Astrocyte of the cerebellum (primary cell): ENCODE measurements around the gene MAD2L1BP.

Experiments
- DNase-seq: peaks from one replicate; pipeline ENCODE4 v3.0.0-alpha.2; 2011; ENCODE audit warnings: low read depth
- H3K4me3 ChIP-seq: 2 replicates; pipeline ENCODE4 v1.5.1; 2011; ENCODE audit warnings: mild to moderate bottlenecking, low read depth, low read length, moderate library complexity
- in situ Hi-C: cut with HindIII; loops from 2 replicates; pipeline ENCODE4 v1.10.0; 2017; ENCODE audit warnings: low sequenced_read_pairs
- TF ChIP-seq, protein P1 (sequence below): IDR thresholded peaks from 2 replicates; pipeline ENCODE4 v1.5.1; 2012; ENCODE audit warnings: low read length, low read depth, moderate library complexity, mild to moderate bottlenecking; ENCODE audit errors: missing control alignments

Gene MAD2L1BP

GRCh38 chr6:43676962-43677606 lies 41.4 kb downstream of the MAD2L1BP start:
- H3K4me3 ChIP-seq, result no peak overlapping the region
- DNase-seq, result no peak
- in situ Hi-C loops, result no loop called here
- TF ChIP-seq, protein P1, sequence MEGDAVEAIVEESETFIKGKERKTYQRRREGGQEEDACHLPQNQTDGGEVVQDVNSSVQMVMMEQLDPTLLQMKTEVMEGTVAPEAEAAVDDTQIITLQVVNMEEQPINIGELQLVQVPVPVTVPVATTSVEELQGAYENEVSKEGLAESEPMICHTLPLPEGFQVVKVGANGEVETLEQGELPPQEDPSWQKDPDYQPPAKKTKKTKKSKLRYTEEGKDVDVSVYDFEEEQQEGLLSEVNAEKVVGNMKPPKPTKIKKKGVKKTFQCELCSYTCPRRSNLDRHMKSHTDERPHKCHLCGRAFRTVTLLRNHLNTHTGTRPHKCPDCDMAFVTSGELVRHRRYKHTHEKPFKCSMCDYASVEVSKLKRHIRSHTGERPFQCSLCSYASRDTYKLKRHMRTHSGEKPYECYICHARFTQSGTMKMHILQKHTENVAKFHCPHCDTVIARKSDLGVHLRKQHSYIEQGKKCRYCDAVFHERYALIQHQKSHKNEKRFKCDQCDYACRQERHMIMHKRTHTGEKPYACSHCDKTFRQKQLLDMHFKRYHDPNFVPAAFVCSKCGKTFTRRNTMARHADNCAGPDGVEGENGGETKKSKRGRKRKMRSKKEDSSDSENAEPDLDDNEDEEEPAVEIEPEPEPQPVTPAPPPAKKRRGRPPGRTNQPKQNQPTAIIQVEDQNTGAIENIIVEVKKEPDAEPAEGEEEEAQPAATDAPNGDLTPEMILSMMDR, result no peak

- TF ChIP-seq, protein P1, result no peak
- in situ Hi-C loops, result no loop called here
- no peak for DNase-seq
- H3K4me3 ChIP-seq, result no peak overlapping the region
Observed at GRCh38 chr6:43677759-43678158, 42.1 kb downstream of the MAD2L1BP start.

GRCh38 chr6:43678341-43678740 lies 42.7 kb downstream of the MAD2L1BP start:
- in situ Hi-C loops, result no loop called here
- TF ChIP-seq, protein P1, result no peak
- DNase-seq, result no peak
- no peak overlapping the region for H3K4me3 ChIP-seq

- H3K4me3 ChIP-seq, result no peak overlapping the region
- TF ChIP-seq, protein P1, result no peak
- no peak for DNase-seq
- in situ Hi-C loops, result no loop called here
Observed at GRCh38 chr6:43679057-43679456, 43.4 kb downstream of the MAD2L1BP start.

DNA sequence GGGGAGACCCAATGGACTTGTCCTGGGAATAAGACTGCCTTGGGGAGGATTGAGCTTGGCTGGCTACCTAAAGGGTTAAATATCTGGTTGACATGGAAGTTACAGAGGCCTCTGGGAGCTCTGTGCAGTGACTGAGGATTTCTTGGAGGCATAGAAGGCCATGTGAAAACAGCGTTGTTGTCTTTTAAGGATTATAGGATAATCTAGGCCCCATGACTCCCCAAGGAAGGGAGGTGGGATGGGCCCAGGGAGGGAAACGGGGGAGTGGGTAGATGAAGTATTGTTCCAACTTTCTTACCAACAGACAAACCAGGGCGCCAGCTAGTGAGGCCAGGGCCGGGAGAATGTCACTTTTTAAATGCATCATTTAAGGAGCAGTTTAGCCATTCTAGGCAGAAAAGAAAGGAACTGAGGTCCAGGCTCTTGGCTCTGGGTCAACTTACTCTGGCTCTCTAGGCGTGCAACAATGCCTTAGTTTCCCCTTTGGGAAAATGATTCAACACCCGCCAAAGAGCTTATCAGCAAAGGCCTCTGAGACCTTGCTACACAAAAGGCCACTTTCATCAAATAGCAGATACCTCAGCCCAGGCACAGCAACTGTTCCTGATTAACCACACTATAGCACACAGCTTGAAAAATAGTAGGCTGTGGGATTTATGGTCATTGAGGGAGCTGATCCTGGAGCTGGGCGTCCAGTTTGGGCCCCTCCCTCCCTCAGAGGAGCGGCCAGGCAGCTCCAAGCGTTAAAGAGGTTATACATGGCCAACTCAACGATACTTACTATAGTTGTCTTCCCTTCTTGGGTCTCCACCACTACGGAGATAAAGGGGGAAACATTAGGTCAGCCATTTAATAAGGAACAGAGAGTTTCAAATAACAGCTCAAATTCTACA lies 44.9 kb downstream of the MAD2L1BP start:
- no peak for DNase-seq
- in situ Hi-C loops, result no loop called here
- H3K4me3 ChIP-seq, result no peak overlapping the region
- TF ChIP-seq, protein P1, result no peak

GRCh38 chr6:43681303-43681702 lies 45.7 kb downstream of the MAD2L1BP start:
- no peak for DNase-seq
- in situ Hi-C loops, result no loop called here
- TF ChIP-seq, protein P1, result no peak
- no peak overlapping the region for H3K4me3 ChIP-seq
